IPS-20b (cell line): ENCODE measurements around the gene CACNA1D.

Experiments used
- H3K27ac ChIP-seq: one replicate; pipeline ENCODE4 v1.5.1; 2013; ENCODE audit warnings: low read length
- H3K27me3 ChIP-seq: 2 replicates; pipeline ENCODE4 v1.6.1; 2013; ENCODE audit warnings: mild to moderate bottlenecking, low read length, inconsistent platforms; ENCODE audit not compliant: insufficient read depth
- H3K36me3 ChIP-seq: 2 replicates; pipeline ENCODE4 v1.6.1; 2013; ENCODE audit warnings: low read depth, mild to moderate bottlenecking, inconsistent platforms, low read length, moderate library complexity; ENCODE audit not compliant: insufficient read depth
- H3K4me1 ChIP-seq: 2 replicates; pipeline ENCODE4 v1.6.1; 2013; ENCODE audit warnings: mild to moderate bottlenecking, control low read depth, inconsistent platforms, low read length, moderate library complexity; ENCODE audit not compliant: insufficient read depth
- H3K4me3 ChIP-seq: 2 replicates; pipeline ENCODE4 v1.5.1; 2013; ENCODE audit warnings: mild to moderate bottlenecking, low read length, inconsistent platforms
- H3K9ac ChIP-seq: 2 replicates; pipeline ENCODE4 v1.6.1; 2013; ENCODE audit warnings: low read depth, mild to moderate bottlenecking, inconsistent platforms, low read length, moderate library complexity
- H3K9me3 ChIP-seq: 2 replicates; pipeline ENCODE4 v1.6.1; 2013; ENCODE audit warnings: mild to moderate bottlenecking, low read depth, low read length, inconsistent platforms; ENCODE audit not compliant: insufficient read depth

Gene CACNA1D

GRCh38 chr3:53862241-53862640 is 367.8 kb downstream of the CACNA1D start:
- no peak overlapping the region for H3K27ac ChIP-seq
- H3K36me3 ChIP-seq: peaks cover 80% of the 10 kb centered on the region
- H3K9me3 ChIP-seq: no peaks in the 10 kb centered on the region
- H3K9ac ChIP-seq: no peak overlapping the region
- H3K4me1 ChIP-seq: no peaks in the 10 kb centered on the region
- no peaks in the 10 kb centered on the region for H3K27me3 ChIP-seq
- no peak overlapping the region for H3K4me3 ChIP-seq

GRCh38 chr3:53863145-53863544 is 368.7 kb downstream of the CACNA1D start:
- peaks cover 84% of the 10 kb centered on the region for H3K36me3 ChIP-seq
- no peak overlapping the region for H3K27ac ChIP-seq
- H3K4me3 ChIP-seq: no peak overlapping the region
- no peaks in the 10 kb centered on the region for H3K4me1 ChIP-seq
- H3K9ac ChIP-seq: no peak overlapping the region
- H3K9me3 ChIP-seq: no peaks in the 10 kb centered on the region
- no peaks in the 10 kb centered on the region for H3K27me3 ChIP-seq
